ENCODE measurements around the gene KIF12. TPM values are rescaled to one million over a fixed set of nuclear protein-coding genes. Genes with fewer than 3 reads are reported as not detected.

KIF12 gene
- total RNA-seq, 1 experiment from 2014 or later: 6.3 TPM

Other genes with a start within 250 kb of the KIF12 start
- 4.2 and 5.8 TPM in 2 replicates for gene ZNF618, start 223.0 kb downstream of the KIF12 start, total RNA-seq (2014; rRNA removed)
- gene AMBP, start 21.0 kb downstream of the KIF12 start, total RNA-seq (2014; rRNA removed): 0.22 TPM in 1 of 2 replicates, not detected in the other
- gene COL27A1, start 56.2 kb upstream of the KIF12 start, total RNA-seq (2014; rRNA removed): 4.3 and 11.4 TPM in 2 replicates
- gene ORM1, start 223.8 kb upstream of the KIF12 start, total RNA-seq (2014; rRNA removed): not detected in 2 replicates
- gene ORM2, start 230.6 kb upstream of the KIF12 start, total RNA-seq (2014; rRNA removed): not detected in 2 replicates

Data from PC-3 (cell line).